Non-pigmented ciliary epithelial cell (primary cell): ENCODE measurements around the gene NSUN2.

Experiments
- DNase-seq: peaks from one replicate; pipeline ENCODE4 v3.0.0-alpha.2; 2010; ENCODE audit warnings: low read depth

Gene NSUN2

GRCh38 chr5:6556089-6556801 is 76.6 kb downstream of the NSUN2 start:
- DNase-seq, result no peak

- DNase-seq, result no peak
Measured at GRCh38 chr5:6554812-6555211, 78.0 kb downstream of the NSUN2 start.

- DNase-seq, result no peak
Measured at GRCh38 chr5:6553972-6554371, 78.9 kb downstream of the NSUN2 start.

GRCh38 chr5:6552612-6553011 is 80.2 kb downstream of the NSUN2 start:
- DNase-seq, result no peak

GRCh38 chr5:6551955-6552313 is 80.9 kb downstream of the NSUN2 start:
- DNase-seq, result no peak

- DNase-seq, result no peak
Measured at GRCh38 chr5:6551287-6551954, 81.4 kb downstream of the NSUN2 start.

- no peak for DNase-seq
Measured at GRCh38 chr5:6550628-6551027, 82.2 kb downstream of the NSUN2 start.
